ENCODE measurements around the gene DLGAP1.

GRCh38 chr18:4369705-4370104, 85.4 kb downstream of the DLGAP1 start:
- TF ChIP-seq EZH2 (IDR thresholded peaks at IDR 0.05; ENCODE audit: insufficient read depth, poor library complexity, severe bottlenecking) (no peak), EZH2phosphoT487 (IDR thresholded peaks at IDR 0.05; ENCODE audit: insufficient read depth, low read depth) (no peak)
